HG03095 (cell line): ENCODE data around the gene RAG1.
"Not testable (repeated sequence)": the region's sequence is repeated elsewhere in the genome, so short reads cannot be mapped to it uniquely, and the experiment has no call there.

Experiments used
- ATAC-seq: cut with Tn5 transposase; IDR thresholded peaks from one replicate; pipeline ENCODE4 v1.9.1; 2021; ENCODE audit warnings: moderate library complexity; ENCODE audit not compliant: unreplicated experiment

RAG1 gene

GRCh38 chr11:36567694-36568093 is at the start of gene RAG1:
RAG1 (plus strand) TSS chr11:36568007; CDS start chr11:36573305, 5,298 bp downstream.
- no peak for ATAC-seq

- no peak for ATAC-seq
These were observed 37.0 kb upstream of the RAG1 start for GRCh38 chr11:36530840-36531239.

- no peak for ATAC-seq
These were observed 34.7 kb upstream of the RAG1 start for GRCh38 chr11:36532941-36533601.

DNA sequence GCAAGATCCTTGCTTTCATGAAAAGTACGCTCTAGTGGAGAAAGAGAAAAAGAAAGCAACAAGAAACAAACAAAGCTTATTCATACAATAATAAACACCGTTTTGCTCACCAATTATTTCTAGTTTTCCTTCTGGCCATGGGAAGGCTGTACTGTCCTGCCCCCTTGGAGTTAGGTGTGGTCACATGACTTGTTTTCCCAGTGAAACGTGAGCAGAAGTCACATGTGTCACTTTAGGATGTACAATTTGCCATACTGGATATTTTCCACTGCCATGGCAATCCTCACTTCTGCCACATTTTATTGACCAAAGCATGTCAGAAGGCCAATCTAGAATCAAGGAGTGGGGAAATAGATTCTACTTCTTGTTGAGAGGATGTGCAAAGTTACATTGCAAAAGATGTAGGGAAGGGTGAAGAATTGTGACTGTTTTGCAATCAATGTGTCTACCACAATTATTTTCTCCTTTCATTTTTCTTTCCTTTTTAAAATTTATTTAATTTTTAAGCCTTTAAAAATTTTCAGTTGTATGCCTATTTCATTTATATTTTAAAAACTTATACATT is 33.4 kb upstream of the RAG1 start:
- no peak for ATAC-seq

DNA sequence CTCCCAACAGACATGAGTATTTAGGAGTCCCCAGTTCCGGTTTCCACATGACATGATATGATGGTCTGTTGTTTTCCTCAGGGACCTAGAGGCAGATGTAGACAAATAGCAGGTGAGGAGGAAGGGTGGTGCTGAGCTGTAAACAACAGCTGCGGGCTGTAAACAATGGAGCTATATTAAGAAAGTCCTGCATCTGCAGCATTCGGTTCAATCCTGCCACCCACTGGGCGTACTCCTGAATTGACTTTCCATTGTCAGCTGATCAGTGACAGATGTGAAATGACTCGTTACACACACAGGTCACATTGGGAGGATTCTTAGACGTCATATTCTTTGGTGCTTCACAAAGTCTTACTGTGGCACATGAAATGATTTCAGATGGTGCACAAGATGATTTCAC is 26.8 kb upstream of the RAG1 start:
- peak; percentile 98 for ATAC-seq

GRCh38 chr11:36550385-36551115 is 17.3 kb upstream of the RAG1 start:
- no peak for ATAC-seq

GRCh38 chr11:36557390-36557789 is 10.4 kb upstream of the RAG1 start:
- ATAC-seq = not testable (repeated sequence)

- no peak for ATAC-seq
These were observed 9.8 kb upstream of the RAG1 start for GRCh38 chr11:36557991-36558390.

GRCh38 chr11:36558571-36559413 is 9.0 kb upstream of the RAG1 start:
- peak; percentile 63 for ATAC-seq

DNA sequence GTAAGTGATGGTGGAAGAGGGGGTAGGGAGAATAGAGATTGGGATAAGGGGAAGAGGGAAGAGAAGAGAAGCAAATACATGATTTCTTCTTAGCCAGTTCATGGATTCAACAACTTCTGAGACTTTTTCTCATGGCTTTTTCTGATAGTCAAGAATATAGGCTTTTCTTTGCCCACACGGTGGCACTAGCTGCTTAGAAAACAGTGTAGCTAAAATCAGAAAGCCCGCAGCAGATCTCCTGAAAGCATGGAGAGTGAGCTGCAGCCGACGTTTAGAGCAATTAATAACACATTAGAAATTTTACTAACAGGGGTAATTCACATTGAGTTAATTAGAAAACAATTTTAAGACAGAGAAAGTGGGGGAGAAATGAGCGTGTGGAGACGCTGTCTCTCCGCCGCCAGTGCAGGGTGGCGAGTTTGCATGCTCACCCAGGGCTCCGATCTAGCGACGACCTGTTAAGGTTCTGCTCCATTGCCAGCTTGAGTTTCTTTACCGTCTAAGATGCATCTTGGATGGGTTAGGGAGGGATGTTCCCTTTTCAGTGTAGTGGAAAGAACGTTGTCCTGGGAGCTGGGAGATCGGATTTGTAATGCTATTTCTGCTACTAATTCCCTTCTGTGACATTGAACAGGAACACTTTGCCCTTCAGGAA is 3.3 kb upstream of the RAG1 start:
- ATAC-seq = no peak

GRCh38 chr11:36565031-36565610 is 2.7 kb upstream of the RAG1 start:
- no peak for ATAC-seq

DNA sequence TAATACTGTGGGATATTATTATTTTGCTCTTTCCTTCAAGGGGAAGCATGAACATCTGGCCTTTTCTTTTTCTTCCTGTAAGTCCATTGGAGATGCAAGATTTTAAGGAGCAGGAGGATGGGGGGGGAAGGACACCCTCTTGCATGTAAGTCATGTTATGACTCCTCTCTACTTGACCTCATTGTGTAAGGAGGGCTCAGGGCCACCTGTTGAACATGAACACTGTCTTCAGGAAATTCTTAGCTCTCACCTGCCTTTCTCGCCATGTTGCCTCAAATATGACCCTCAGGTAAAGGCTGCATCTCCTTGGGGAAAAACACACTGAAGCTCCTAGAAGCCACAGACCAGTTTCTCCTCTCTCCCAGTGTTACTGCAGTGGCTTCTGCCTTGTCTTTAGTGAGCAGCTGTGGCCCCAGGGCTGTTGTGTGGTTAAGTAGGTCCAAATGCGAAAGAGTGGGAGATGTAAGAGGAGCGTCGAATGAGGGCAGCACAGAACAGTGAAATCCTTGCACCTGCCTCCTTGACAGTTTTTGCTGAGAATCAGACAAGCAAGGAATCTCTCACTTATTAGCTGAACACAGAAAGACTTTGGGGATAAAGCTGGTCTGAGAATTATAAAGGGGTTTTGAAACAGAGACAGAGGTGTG is 1.3 kb upstream of the RAG1 start:
- no peak for ATAC-seq

- ATAC-seq = no peak
These were observed 1.3 kb downstream of the RAG1 start for GRCh38 chr11:36569095-36569494.

- no peak for ATAC-seq
These were observed 6.7 kb downstream of the RAG1 start for GRCh38 chr11:36574486-36574885.

- ATAC-seq = no peak
These were observed 9.6 kb downstream of the RAG1 start for GRCh38 chr11:36577373-36577772.

DNA sequence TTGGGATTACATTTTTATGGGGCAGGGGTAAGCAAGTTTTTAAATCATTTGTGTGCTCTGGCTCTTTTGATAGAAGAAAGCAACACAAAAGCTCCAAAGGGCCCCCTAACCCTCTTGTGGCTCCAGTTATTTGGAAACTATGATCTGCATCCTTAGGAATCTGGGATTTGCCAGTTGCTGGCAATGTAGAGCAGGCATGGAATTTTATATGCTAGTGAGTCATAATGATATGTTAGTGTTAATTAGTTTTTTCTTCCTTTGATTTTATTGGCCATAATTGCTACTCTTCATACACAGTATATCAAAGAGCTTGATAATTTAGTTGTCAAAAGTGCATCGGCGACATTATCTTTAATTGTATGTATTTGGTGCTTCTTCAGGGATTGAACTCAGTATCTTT is 10.1 kb downstream of the RAG1 start:
- ATAC-seq = no peak

GRCh38 chr11:36578458-36578857 is 10.7 kb downstream of the RAG1 start:
- ATAC-seq = no peak

DNA sequence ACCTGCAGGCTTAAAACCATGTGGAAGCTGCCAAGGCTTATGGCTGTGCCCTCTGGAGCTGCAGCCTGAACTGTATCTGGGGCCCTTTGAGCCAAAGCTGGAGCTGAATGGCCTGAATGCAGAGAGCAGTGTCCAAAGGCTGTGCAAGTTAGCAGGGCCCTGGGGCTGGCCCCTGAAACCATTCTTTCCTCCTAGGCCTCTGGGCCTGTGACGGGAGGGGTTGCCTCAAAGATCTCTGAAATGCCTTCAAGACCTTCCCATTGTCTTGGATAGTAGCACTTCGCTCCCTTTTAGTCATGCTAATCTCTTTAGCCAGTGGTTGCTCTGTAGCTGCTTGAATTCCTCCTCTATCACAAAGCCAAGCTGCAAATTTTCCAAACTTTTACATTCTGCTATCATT is 13.7 kb downstream of the RAG1 start:
- no peak for ATAC-seq

GRCh38 chr11:36583667-36584066 is 15.9 kb downstream of the RAG1 start:
- ATAC-seq = no peak

DNA sequence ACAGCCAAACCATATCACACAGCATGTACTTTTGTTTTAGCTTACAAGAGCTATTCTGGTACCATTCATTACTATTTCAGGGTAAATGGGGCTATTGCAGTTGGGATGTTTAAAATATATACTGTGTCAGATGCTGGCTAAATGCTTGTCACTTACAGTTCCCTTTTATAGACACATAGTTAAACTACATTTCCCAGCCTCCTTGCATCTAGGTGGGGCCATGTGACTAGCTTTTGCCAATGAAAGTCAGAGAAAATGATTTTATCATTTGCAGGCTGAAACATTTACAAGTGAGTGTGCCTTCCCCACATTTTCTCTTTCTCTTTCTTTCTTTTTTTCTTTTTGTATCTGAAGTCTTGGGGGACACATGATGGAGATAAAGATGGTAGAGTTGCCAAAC is 18.7 kb downstream of the RAG1 start:
- ATAC-seq = no peak
